ENCODE results near the gene PER3.
A peak's percentile ranks its signal among the peaks of the same experiment; 100 is the strongest.

Gene PER3

DNA sequence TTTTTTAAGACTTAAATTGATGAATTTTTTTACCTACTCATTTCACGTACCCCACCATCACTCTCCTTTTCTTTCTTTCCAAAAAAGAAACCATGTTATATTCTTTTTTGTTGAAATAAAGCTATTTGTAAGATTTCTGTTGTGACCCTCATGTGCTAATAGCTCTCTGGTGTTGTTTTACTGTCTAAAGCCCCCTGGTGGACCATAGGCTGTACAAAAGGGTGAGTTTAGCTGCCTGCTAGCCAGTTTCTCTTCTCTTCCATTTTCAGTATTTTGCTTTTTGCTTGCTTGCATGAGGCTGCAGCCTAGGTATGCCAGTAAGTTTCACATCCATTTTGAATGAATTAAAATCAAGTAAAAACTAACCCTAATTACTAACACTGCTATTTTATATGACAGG is 28.6 kb upstream of the PER3 start:
- no peaks in the 10 kb centered on the region for H3K9me3 ChIP-seq (ENCODE audit: control insufficient read depth, insufficient read depth, low read depth, low read length)
- H3K9ac ChIP-seq (ENCODE audit: low read length): no peak overlapping the region
- no peak overlapping the region for H3K4me3 ChIP-seq (ENCODE audit: low read depth, low read length)

DNA sequence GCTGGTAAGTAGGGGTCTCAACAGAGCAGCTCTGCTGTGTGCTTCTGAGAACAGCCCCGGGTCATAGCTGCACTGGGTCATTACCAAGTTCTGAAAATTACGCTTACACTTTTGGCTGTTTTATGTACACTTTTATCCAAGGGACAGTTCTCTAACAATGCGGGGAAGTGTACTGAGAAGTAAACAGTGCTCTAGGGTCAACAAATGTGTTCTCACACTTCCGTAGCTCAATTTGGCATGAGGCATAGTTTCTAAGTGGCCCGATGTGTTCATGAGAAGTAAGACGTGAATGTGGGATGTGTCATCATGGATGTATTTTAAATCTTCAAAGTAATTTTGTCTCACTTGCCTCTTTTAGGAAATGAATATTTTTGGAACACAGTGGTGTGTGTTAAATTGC is 23.8 kb upstream of the PER3 start:
- H3K36me3 ChIP-seq (ENCODE audit: control insufficient read depth, insufficient read depth, low read length): no peaks in the 10 kb centered on the region
- H3K4me1 ChIP-seq (ENCODE audit: control insufficient read depth, insufficient read depth, low read length): peaks cover 10% of the 10 kb centered on the region
- H3K4me3 ChIP-seq (ENCODE audit: low read depth, low read length): no peak overlapping the region
- H3K9ac ChIP-seq (ENCODE audit: low read length): no peak overlapping the region
- H3K9me3 ChIP-seq (ENCODE audit: control insufficient read depth, insufficient read depth, low read depth, low read length): no peaks in the 10 kb centered on the region
- H3K27me3 ChIP-seq (ENCODE audit: control insufficient read depth, insufficient read depth, low read length): no peaks in the 10 kb centered on the region
- no peak overlapping the region for H3K27ac ChIP-seq (ENCODE audit: low read depth, low read length)

More for the DNA sequence above, 28.6 kb upstream of the PER3 start:
- Histone ChIP-seq H3K27me3 (ENCODE audit: control insufficient read depth, insufficient read depth, low read length) (no peaks in the 10 kb centered on the region), H3K36me3 (ENCODE audit: control insufficient read depth, insufficient read depth, low read length) (no peaks in the 10 kb centered on the region), H3K27ac (ENCODE audit: low read depth, low read length) (no peak overlapping the region), H3K4me1 (ENCODE audit: control insufficient read depth, insufficient read depth, low read length) (peaks cover 18% of the 10 kb centered on the region)

GRCh38 chr1:7761103-7761502 is 23.0 kb upstream of the PER3 start:
- no peak overlapping the region for H3K27ac ChIP-seq (ENCODE audit: low read depth, low read length)
- peaks cover 4% of the 10 kb centered on the region; the same call in 1 of the 2 replicates for H3K4me1 ChIP-seq (ENCODE audit: control insufficient read depth, insufficient read depth, low read length)
- H3K36me3 ChIP-seq (ENCODE audit: control insufficient read depth, insufficient read depth, low read length): no peaks in the 10 kb centered on the region
- H3K27me3 ChIP-seq (ENCODE audit: control insufficient read depth, insufficient read depth, low read length): no peaks in the 10 kb centered on the region
- no peak overlapping the region for H3K4me3 ChIP-seq (ENCODE audit: low read depth, low read length)
- H3K9ac ChIP-seq (ENCODE audit: low read length): no peak overlapping the region
- H3K9me3 ChIP-seq (ENCODE audit: control insufficient read depth, insufficient read depth, low read depth, low read length): no peaks in the 10 kb centered on the region

- Histone ChIP-seq H3K27me3 (ENCODE audit: control insufficient read depth, insufficient read depth, low read length) (no peaks in the 10 kb centered on the region), H3K9me3 (ENCODE audit: control insufficient read depth, insufficient read depth, low read depth, low read length) (no peaks in the 10 kb centered on the region), H3K27ac (ENCODE audit: low read depth, low read length) (no peak overlapping the region), H3K4me1 (ENCODE audit: control insufficient read depth, insufficient read depth, low read length) (peaks cover 6% of the 10 kb centered on the region), H3K9ac (ENCODE audit: low read length) (no peak overlapping the region), H3K36me3 (ENCODE audit: control insufficient read depth, insufficient read depth, low read length) (no peaks in the 10 kb centered on the region), H3K4me3 (ENCODE audit: low read depth, low read length) (no peak overlapping the region)
Observed at GRCh38 chr1:7767176-7767575, 16.9 kb upstream of the PER3 start.

- peaks cover 9% of the 10 kb centered on the region for H3K36me3 ChIP-seq (ENCODE audit: control insufficient read depth, insufficient read depth, low read length)
Observed at GRCh38 chr1:7768583-7768982, 15.5 kb upstream of the PER3 start.

GRCh38 chr1:7769673-7770412 is 14.2 kb upstream of the PER3 start:
- no peaks in the 10 kb centered on the region for H3K9me3 ChIP-seq (ENCODE audit: control insufficient read depth, insufficient read depth, low read depth, low read length)
- H3K9ac ChIP-seq (ENCODE audit: low read length): no peak overlapping the region

More at GRCh38 chr1:7768583-7768982, 15.5 kb upstream of the PER3 start:
- Histone ChIP-seq H3K4me1 (ENCODE audit: control insufficient read depth, insufficient read depth, low read length) (peaks cover 7% of the 10 kb centered on the region), H3K9me3 (ENCODE audit: control insufficient read depth, insufficient read depth, low read depth, low read length) (no peaks in the 10 kb centered on the region), H3K27ac (ENCODE audit: low read depth, low read length) (no peak overlapping the region), H3K27me3 (ENCODE audit: control insufficient read depth, insufficient read depth, low read length) (no peaks in the 10 kb centered on the region), H3K9ac (ENCODE audit: low read length) (no peak overlapping the region), H3K4me3 (ENCODE audit: low read depth, low read length) (no peak overlapping the region)

GRCh38 chr1:7770669-7770996 is 13.5 kb upstream of the PER3 start:
- Histone ChIP-seq H3K4me3 (ENCODE audit: low read depth, low read length) (peak overlapping the region; percentile 83), H3K9me3 (ENCODE audit: control insufficient read depth, insufficient read depth, low read depth, low read length) (no peaks in the 10 kb centered on the region), H3K36me3 (ENCODE audit: control insufficient read depth, insufficient read depth, low read length) (peaks cover 21% of the 10 kb centered on the region), H3K27ac (ENCODE audit: low read depth, low read length) (no peak overlapping the region), H3K27me3 (ENCODE audit: control insufficient read depth, insufficient read depth, low read length) (no peaks in the 10 kb centered on the region), H3K4me1 (ENCODE audit: control insufficient read depth, insufficient read depth, low read length) (peaks cover 7% of the 10 kb centered on the region), H3K9ac (ENCODE audit: low read length) (peak overlapping the region; percentile 40)

More at GRCh38 chr1:7769673-7770412, 14.2 kb upstream of the PER3 start:
- Histone ChIP-seq H3K36me3 (ENCODE audit: control insufficient read depth, insufficient read depth, low read length) (peaks cover 21% of the 10 kb centered on the region), H3K4me3 (ENCODE audit: low read depth, low read length) (peak overlapping the region; percentile 83; the same call in 1 of the 2 replicates), H3K27ac (ENCODE audit: low read depth, low read length) (no peak overlapping the region), H3K27me3 (ENCODE audit: control insufficient read depth, insufficient read depth, low read length) (no peaks in the 10 kb centered on the region), H3K4me1 (ENCODE audit: control insufficient read depth, insufficient read depth, low read length) (peaks cover 7% of the 10 kb centered on the region)

DNA sequence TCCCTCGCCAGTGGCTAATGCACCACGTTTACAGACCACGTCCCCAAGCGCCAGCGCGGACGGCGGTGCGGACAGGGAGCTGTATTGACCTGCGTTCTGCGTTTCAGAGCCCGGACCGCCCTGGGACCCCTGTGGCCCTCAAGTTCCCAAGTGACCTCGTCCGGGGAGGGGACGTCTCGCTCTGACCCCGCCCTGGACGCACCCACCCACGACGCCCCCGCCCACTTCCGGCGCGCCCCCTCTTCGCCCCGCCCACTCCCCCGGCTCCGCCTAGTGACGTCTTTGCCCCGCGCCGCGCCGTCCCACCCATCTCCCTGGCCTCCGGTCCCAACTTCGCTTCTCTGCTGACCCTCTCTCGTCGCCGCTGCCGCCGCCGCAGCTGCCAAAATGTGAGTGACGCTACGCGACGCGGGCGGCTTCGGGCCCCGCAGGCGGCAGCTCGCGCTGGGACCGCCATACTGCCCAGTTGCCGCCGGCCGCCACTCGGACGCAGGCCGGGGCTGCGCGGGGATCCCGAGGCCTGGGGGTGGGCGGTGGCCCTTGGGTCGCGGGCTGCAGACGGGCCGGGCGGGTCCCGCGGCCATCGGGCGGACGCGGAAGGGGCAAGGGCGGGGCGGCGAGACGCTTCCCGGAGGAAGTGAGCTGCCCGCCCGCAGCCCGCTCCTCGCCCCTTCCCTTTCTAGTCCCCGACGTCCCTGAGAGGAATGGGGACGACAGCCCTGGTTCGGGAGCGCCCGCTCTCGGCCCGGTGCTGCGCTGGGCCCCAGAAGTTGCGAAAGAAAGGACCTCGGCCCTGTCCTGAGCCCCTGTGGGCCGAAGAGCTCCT is 12.9 kb upstream of the PER3 start, which contains the start of gene VAMP3:
VAMP3 (plus strand) TSS at position 300 of the 826 bp plus-strand sequence; CDS start at position 388, 88 bp downstream.
- Histone ChIP-seq H3K36me3 (ENCODE audit: control insufficient read depth, insufficient read depth, low read length) (peaks cover 21% of the 10 kb centered on the region), H3K4me3 (ENCODE audit: low read depth, low read length) (peak within 1 kb of the TSS; percentile 83), H3K27me3 (ENCODE audit: control insufficient read depth, insufficient read depth, low read length) (no peaks in the 10 kb centered on the region), H3K27ac (ENCODE audit: low read depth, low read length) (peak within 1 kb of the TSS; percentile 63; the same call in 1 of the 2 replicates), H3K9ac (ENCODE audit: low read length) (peak within 1 kb of the TSS; percentile 90), H3K4me1 (ENCODE audit: control insufficient read depth, insufficient read depth, low read length) (peaks cover 7% of the 10 kb centered on the region), H3K9me3 (ENCODE audit: control insufficient read depth, insufficient read depth, low read depth, low read length) (no peaks in the 10 kb centered on the region)

DNA sequence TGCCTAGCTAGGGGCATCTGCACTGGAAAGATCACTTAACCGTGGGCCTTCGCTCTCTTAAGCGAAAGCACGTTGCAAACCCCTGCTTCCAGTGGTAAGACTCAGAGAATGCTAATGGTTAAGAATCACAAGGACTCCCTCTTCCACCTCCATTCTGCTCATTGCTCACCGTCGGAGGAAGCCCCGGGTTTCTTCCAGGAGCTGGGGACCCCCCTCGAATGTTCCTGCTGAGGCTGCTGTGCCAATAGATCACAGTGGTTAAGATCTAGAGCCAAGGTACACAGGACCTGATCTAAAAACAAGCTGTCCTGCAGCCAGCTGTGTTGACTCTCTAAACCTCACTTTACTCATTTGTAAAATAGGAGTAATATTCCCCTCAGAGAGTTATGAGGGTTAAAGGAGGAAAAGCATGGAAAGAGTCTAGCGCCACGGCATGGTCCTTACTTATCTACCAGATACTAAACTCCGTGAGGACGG is 12.2 kb upstream of the PER3 start:
- peak overlapping the region; percentile 90 for H3K9ac ChIP-seq (ENCODE audit: low read length)
- peak overlapping the region; percentile 63; the same call in 1 of the 2 replicates for H3K27ac ChIP-seq (ENCODE audit: low read depth, low read length)

GRCh38 chr1:7777591-7777990 is 6.5 kb upstream of the PER3 start:
- Histone ChIP-seq H3K9ac (ENCODE audit: low read length) (no peak overlapping the region), H3K4me3 (ENCODE audit: low read depth, low read length) (no peak overlapping the region), H3K4me1 (ENCODE audit: control insufficient read depth, insufficient read depth, low read length) (no peaks in the 10 kb centered on the region), H3K9me3 (ENCODE audit: control insufficient read depth, insufficient read depth, low read depth, low read length) (no peaks in the 10 kb centered on the region), H3K27ac (ENCODE audit: low read depth, low read length) (no peak overlapping the region), H3K27me3 (ENCODE audit: control insufficient read depth, insufficient read depth, low read length) (no peaks in the 10 kb centered on the region), H3K36me3 (ENCODE audit: control insufficient read depth, insufficient read depth, low read length) (peaks cover 70% of the 10 kb centered on the region)

More for the DNA sequence above, 12.2 kb upstream of the PER3 start:
- no peaks in the 10 kb centered on the region for H3K27me3 ChIP-seq (ENCODE audit: control insufficient read depth, insufficient read depth, low read length)
- peaks cover 7% of the 10 kb centered on the region for H3K4me1 ChIP-seq (ENCODE audit: control insufficient read depth, insufficient read depth, low read length)
- H3K9me3 ChIP-seq (ENCODE audit: control insufficient read depth, insufficient read depth, low read depth, low read length): no peaks in the 10 kb centered on the region
- peaks cover 27% of the 10 kb centered on the region for H3K36me3 ChIP-seq (ENCODE audit: control insufficient read depth, insufficient read depth, low read length)
- peak overlapping the region; percentile 83 for H3K4me3 ChIP-seq (ENCODE audit: low read depth, low read length)

DNA sequence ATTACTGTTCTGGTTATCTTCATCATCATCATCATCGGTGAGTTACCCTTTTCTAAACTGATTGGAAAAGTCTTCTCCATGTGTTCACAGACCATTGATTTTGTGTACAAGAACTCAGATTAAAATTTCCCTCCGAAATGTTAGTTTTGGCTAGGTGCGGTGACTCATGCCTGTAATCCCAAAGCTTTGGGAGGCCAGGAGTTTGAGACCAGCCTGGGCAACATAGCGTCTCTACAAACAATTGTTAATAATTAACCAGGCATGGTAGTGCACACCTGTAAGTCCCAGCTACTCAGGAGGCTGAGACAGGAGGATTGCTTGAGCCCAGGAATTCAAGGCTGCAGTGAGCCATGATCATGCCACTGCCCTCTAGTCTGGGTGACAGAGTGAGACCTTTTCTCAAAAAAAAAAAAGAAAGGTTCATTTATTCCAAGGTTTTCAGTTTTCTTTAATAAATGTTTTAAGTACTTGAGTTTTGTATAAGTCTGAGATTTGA is 5.9 kb upstream of the PER3 start:
- H3K9ac ChIP-seq (ENCODE audit: low read length): no peak overlapping the region
- H3K27me3 ChIP-seq (ENCODE audit: control insufficient read depth, insufficient read depth, low read length): no peaks in the 10 kb centered on the region
- no peaks in the 10 kb centered on the region for H3K4me1 ChIP-seq (ENCODE audit: control insufficient read depth, insufficient read depth, low read length)
- H3K27ac ChIP-seq (ENCODE audit: low read depth, low read length): no peak overlapping the region
- H3K36me3 ChIP-seq (ENCODE audit: control insufficient read depth, insufficient read depth, low read length): peaks cover 65% of the 10 kb centered on the region
- H3K9me3 ChIP-seq (ENCODE audit: control insufficient read depth, insufficient read depth, low read depth, low read length): no peaks in the 10 kb centered on the region
- no peak overlapping the region for H3K4me3 ChIP-seq (ENCODE audit: low read depth, low read length)

All from HUES6 (cell line).